Measurements from ENCODE around the gene EMX1. TPM values are rescaled to one million over a fixed set of nuclear protein-coding genes. Genes with fewer than 3 reads are reported as not detected.

EMX1 gene
- total and polyA plus RNA-seq, 2 of the 13 experiments (the other 11 are each of a cell fraction or from before 2014, with no cell fraction given) = 0.62 to 4.9 TPM

- no peak overlapping the region for H3K9ac ChIP-seq (ENCODE audit: insufficient read depth, low read depth, low read length)
- ChIA-PET CTCF (ENCODE audit: low intra/inter-chr PET ratio, low total read pairs) (interaction anchor here (0.8 to 5.1 kb wide), 8 partner anchors 42 to 368 kb away, joined by 3 to 67 read pairs (median 6); no protein-coding TSS in a partner anchor), POLR2A (interaction anchor here (1.2 to 1.6 kb wide), 3 partner anchors 10 to 284 kb away, joined by 4 to 6 read pairs (median 5); no protein-coding TSS in a partner anchor)
- no peaks in the 10 kb centered on the region for H3K9me3 ChIP-seq (ENCODE audit: low read length)
- peaks cover 4% of the 10 kb centered on the region for H3K79me2 ChIP-seq (ENCODE audit: insufficient read depth, low read length)
- H3K4me1 ChIP-seq (ENCODE audit: insufficient read depth, low read length) = peaks cover 48% of the 10 kb centered on the region
- FAIRE-seq = peak; percentile 82
- ATAC-seq = peak; percentile 62
- 60% methylated on average over 5 of the region's 11 CpGs for WGBS (ENCODE audit: low lambda C conversion rate)
- BruUV-seq (replicated peaks) = no TSS peak
- H3K27me3 ChIP-seq (ENCODE audit: control insufficient read depth in 1 of 2, insufficient read depth in 2 of 2, low read length in 2 of 2) = peaks cover 11 to 32% of the 10 kb centered on the region in 2 experiments
- H3K27ac ChIP-seq (ENCODE audit: extremely low read length, insufficient read depth, low read length) = no peak overlapping the region
- H3K4me2 ChIP-seq (ENCODE audit: low read depth, low read length) = no peak overlapping the region
- H2AFZ ChIP-seq (ENCODE audit: low read length) = no peak overlapping the region
- no peak overlapping the region for H3K4me3 ChIP-seq (replicated peaks in 1 of 3; ENCODE audit: insufficient read depth in 1 of 3, low read depth in 2 of 3, low read length in 3 of 3)
- peaks cover 9 to 20% of the 10 kb centered on the region in 2 experiments for H3K36me3 ChIP-seq (replicated peaks in 1 of 2; ENCODE audit: control insufficient read depth in 1 of 2, insufficient read depth in 2 of 2, low read length in 2 of 2)
- in situ Hi-C loops (cut with HindIII; ENCODE audit: extremely low pct_ligation_motif_present, low pct_unique_long_range_greater_than_20kb) (loop anchor here (5.0 kb wide), 2 partner anchors 45 to 285 kb away; no protein-coding TSS in a partner anchor), intact Hi-C loops (cut with micrococcal nuclease; ENCODE audit: unreplicated experiment) (loop anchor here (1.0 to 2.0 kb wide), 3 partner anchors 43 to 270 kb away; no protein-coding TSS in a partner anchor)
- H4K20me1 ChIP-seq (ENCODE audit: insufficient read depth, low read length) = peaks cover 23% of the 10 kb centered on the region
- peak; percentile 61 for DNase-seq (ENCODE audit: low spot score)
- TF ChIP-seq PITX1 (CRISPR knock-in tag; IDR thresholded peaks at IDR 0.05) (no peak), MIER2 (CRISPR knock-in tag; IDR thresholded peaks at IDR 0.05) (peak; percentile 30; the same call in 1 of the 2 replicates), ZNF101 (CRISPR knock-in tag; IDR thresholded peaks at IDR 0.05; ENCODE audit: borderline replicate concordance, low read depth) (no peak), SP4 (CRISPR knock-in tag; IDR thresholded peaks at IDR 0.05) (no peak), NFE2 (CRISPR knock-in tag; IDR thresholded peaks at IDR 0.05) (no peak), SIN3B (IDR thresholded peaks at IDR 0.05; ENCODE audit: low read length) (no peak), ZNF782 (CRISPR knock-in tag; IDR thresholded peaks at IDR 0.05; ENCODE audit: borderline replicate concordance) (no peak), THYN1 (CRISPR knock-in tag; IDR thresholded peaks at IDR 0.05; ENCODE audit: borderline replicate concordance, low read depth) (no peak), NONO (IDR thresholded peaks at IDR 0.05) (no peak), NONO (CRISPR knock-in tag; conservative IDR thresholded peaks at IDR 0.05) (0 out of 2 replicates have a peak, but pooled peaks have one; percentile 26), SALL1 (CRISPR knock-in tag; IDR thresholded peaks at IDR 0.05) (peak; percentile 24; the same call in 1 of the 2 replicates), CENPT (CRISPR knock-in tag; IDR thresholded peaks at IDR 0.05; ENCODE audit: low read depth) (no peak), ZNF446 (CRISPR knock-in tag; IDR thresholded peaks at IDR 0.05) (no peak), MNT (IDR thresholded peaks at IDR 0.05) (peak; percentile 41; the same call in 1 of the 2 replicates), ZFY (CRISPR knock-in tag; IDR thresholded peaks at IDR 0.05) (0 out of 2 replicates have a peak, but pooled peaks have one; percentile 15), HNRNPLL (IDR thresholded peaks at IDR 0.05; ENCODE audit: low read depth, low read length, poor library complexity, severe bottlenecking) (peak; percentile 49), ZNF761 (CRISPR knock-in tag; conservative IDR thresholded peaks at IDR 0.05) (no peak), ZNF160 (CRISPR knock-in tag; IDR thresholded peaks at IDR 0.05) (no peak), ZNF205 (CRISPR knock-in tag; IDR thresholded peaks at IDR 0.05) (no peak)
- TF ChIP-seq, protein P1, sequence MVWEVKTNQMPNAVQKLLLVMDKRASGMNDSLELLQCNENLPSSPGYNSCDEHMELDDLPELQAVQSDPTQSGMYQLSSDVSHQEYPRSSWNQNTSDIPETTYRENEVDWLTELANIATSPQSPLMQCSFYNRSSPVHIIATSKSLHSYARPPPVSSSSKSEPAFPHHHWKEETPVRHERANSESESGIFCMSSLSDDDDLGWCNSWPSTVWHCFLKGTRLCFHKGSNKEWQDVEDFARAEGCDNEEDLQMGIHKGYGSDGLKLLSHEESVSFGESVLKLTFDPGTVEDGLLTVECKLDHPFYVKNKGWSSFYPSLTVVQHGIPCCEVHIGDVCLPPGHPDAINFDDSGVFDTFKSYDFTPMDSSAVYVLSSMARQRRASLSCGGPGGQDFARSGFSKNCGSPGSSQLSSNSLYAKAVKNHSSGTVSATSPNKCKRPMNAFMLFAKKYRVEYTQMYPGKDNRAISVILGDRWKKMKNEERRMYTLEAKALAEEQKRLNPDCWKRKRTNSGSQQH (CRISPR knock-in tag; IDR thresholded peaks at IDR 0.05; ENCODE audit: low read depth) = no peak
- TF ChIP-seq, protein P2, sequence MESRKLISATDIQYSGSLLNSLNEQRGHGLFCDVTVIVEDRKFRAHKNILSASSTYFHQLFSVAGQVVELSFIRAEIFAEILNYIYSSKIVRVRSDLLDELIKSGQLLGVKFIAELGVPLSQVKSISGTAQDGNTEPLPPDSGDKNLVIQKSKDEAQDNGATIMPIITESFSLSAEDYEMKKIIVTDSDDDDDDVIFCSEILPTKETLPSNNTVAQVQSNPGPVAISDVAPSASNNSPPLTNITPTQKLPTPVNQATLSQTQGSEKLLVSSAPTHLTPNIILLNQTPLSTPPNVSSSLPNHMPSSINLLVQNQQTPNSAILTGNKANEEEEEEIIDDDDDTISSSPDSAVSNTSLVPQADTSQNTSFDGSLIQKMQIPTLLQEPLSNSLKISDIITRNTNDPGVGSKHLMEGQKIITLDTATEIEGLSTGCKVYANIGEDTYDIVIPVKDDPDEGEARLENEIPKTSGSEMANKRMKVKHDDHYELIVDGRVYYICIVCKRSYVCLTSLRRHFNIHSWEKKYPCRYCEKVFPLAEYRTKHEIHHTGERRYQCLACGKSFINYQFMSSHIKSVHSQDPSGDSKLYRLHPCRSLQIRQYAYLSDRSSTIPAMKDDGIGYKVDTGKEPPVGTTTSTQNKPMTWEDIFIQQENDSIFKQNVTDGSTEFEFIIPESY (CRISPR knock-in tag; IDR thresholded peaks at IDR 0.05) = peak; percentile 98
Measured at GRCh38 chr2:72892506-72893173, 24.7 kb upstream of the EMX1 start.

Measured in HepG2 (cell line).